ENCODE measurements around the gene GNAI1. TPM values are rescaled to one million over a fixed set of nuclear protein-coding genes. Genes with fewer than 3 reads are reported as not detected.

The GNAI1 gene
- total RNA-seq, 2 donors from 2014 or later, result 30.2 to 40.4 TPM

- intact Hi-C loops (cut with DNase I), result no loop called here
- H3K4me1 ChIP-seq (replicated peaks), result no peaks in the 10 kb centered on the region
- no peaks in the 10 kb centered on the region for H3K27me3 ChIP-seq (replicated peaks; ENCODE audit: insufficient read depth)
- no peak overlapping the region for H3K4me3 ChIP-seq
- no peak overlapping the region for H3K27ac ChIP-seq
- no peak for DNase-seq (ENCODE audit: low spot score)
- H3K36me3 ChIP-seq, result no peaks in the 10 kb centered on the region
- H3K9me3 ChIP-seq, result no peaks in the 10 kb centered on the region
- 75% methylated on average over 4 of the region's 4 CpGs for WGBS
- TF ChIP-seq POLR2AphosphoS5 (IDR thresholded peaks at IDR 0.05) (no peak), CTCF (IDR thresholded peaks at IDR 0.05) (no peak), POLR2A (IDR thresholded peaks at IDR 0.05) (no peak)
Measured at GRCh38 chr7:80124526-80125264, 9.9 kb upstream of the GNAI1 start.

GRCh38 chr7:80127412-80128160, 7.0 kb upstream of the GNAI1 start:
- no peak overlapping the region for H3K4me3 ChIP-seq
- H3K9me3 ChIP-seq, result no peaks in the 10 kb centered on the region
- intact Hi-C loops (cut with DNase I), result no loop called here
- no peaks in the 10 kb centered on the region for H3K4me1 ChIP-seq (replicated peaks)
- H3K36me3 ChIP-seq, result no peaks in the 10 kb centered on the region
- DNase-seq (ENCODE audit: low spot score), result no peak
- H3K27ac ChIP-seq, result no peak overlapping the region
- WGBS, result 85% methylated on average over 1 of the region's 1 CpG
- TF ChIP-seq CTCF (IDR thresholded peaks at IDR 0.05) (no peak), POLR2A (IDR thresholded peaks at IDR 0.05) (no peak), POLR2AphosphoS5 (IDR thresholded peaks at IDR 0.05) (peak; percentile 20)
- no peaks in the 10 kb centered on the region for H3K27me3 ChIP-seq (replicated peaks; ENCODE audit: insufficient read depth)

GRCh38 chr7:80128918-80129317, 5.7 kb upstream of the GNAI1 start:
- H3K36me3 ChIP-seq, result no peaks in the 10 kb centered on the region
- H3K27me3 ChIP-seq (replicated peaks; ENCODE audit: insufficient read depth), result no peaks in the 10 kb centered on the region
- WGBS, result 89% methylated on average over 3 of the region's 3 CpGs
- H3K27ac ChIP-seq, result no peak overlapping the region
- TF ChIP-seq CTCF (IDR thresholded peaks at IDR 0.05) (no peak), POLR2AphosphoS5 (IDR thresholded peaks at IDR 0.05) (no peak), POLR2A (IDR thresholded peaks at IDR 0.05) (no peak)
- no peaks in the 10 kb centered on the region for H3K9me3 ChIP-seq
- intact Hi-C loops (cut with DNase I), result no loop called here
- H3K4me1 ChIP-seq (replicated peaks), result no peaks in the 10 kb centered on the region
- no peak for DNase-seq (ENCODE audit: low spot score)
- no peak overlapping the region for H3K4me3 ChIP-seq

GRCh38 chr7:80129785-80130184, 4.8 kb upstream of the GNAI1 start:
- no peaks in the 10 kb centered on the region for H3K36me3 ChIP-seq
- H3K27me3 ChIP-seq (replicated peaks; ENCODE audit: insufficient read depth), result no peaks in the 10 kb centered on the region
- DNase-seq (ENCODE audit: low spot score), result no peak
- no peaks in the 10 kb centered on the region for H3K9me3 ChIP-seq
- H3K4me3 ChIP-seq, result no peak overlapping the region
- intact Hi-C loops (cut with DNase I), result loop anchor here (5.0 kb wide), 1 partner anchor 263 kb away; no protein-coding TSS in a partner anchor
- H3K27ac ChIP-seq, result no peak overlapping the region
- TF ChIP-seq POLR2A (IDR thresholded peaks at IDR 0.05) (no peak), POLR2AphosphoS5 (IDR thresholded peaks at IDR 0.05) (no peak), CTCF (IDR thresholded peaks at IDR 0.05) (no peak)
- H3K4me1 ChIP-seq (replicated peaks), result no peaks in the 10 kb centered on the region

Measured in prostate gland (tissue), 2 donors.